Lower lobe of right lung (tissue), 2 donors: Measurements from ENCODE around the gene EREG. TPM values are rescaled to one million over a fixed set of nuclear protein-coding genes. Genes with fewer than 3 reads are reported as not detected.

Experiments used
- ATAC-seq, 2 donors: fragments of 200-7000 bp; cut with Tn5 transposase; one replicate each; pipeline ENCODE4 v1.9.1; 2020 to 2022; ENCODE audit warnings: mild to moderate bottlenecking in 2 of 2, moderate library complexity in 2 of 2
- DNase-seq: peaks from one replicate; pipeline ENCODE4 v3.0.0-alpha.2; 2020
- H3K27ac ChIP-seq: fragments of 200-600 bp; one replicate; pipeline ENCODE4 v1.8.0; 2022
- H3K27me3 ChIP-seq: fragments of 200-600 bp; one replicate; pipeline ENCODE4 v1.8.0; 2022; ENCODE audit warnings: low read depth
- H3K36me3 ChIP-seq: fragments of 200-600 bp; one replicate; pipeline ENCODE4 v1.8.0; 2022; ENCODE audit warnings: mild to moderate bottlenecking
- H3K4me1 ChIP-seq: fragments of 200-600 bp; one replicate; pipeline ENCODE4 v1.8.0; 2022
- H3K4me3 ChIP-seq: fragments of 200-600 bp; one replicate; pipeline ENCODE4 v1.8.0; 2022; ENCODE audit warnings: mild to moderate bottlenecking
- H3K9me3 ChIP-seq: fragments of 200-600 bp; one replicate; pipeline ENCODE4 v1.8.0; 2022
- CTCF ChIP-seq: fragments of 200-600 bp; IDR thresholded peaks from one replicate; pipeline ENCODE4 v1.8.0; 2022; ENCODE audit warnings: antibody characterized with exemption, mild to moderate bottlenecking
- intact Hi-C: fragments of 100-400 bp; cut with DNase I; formaldehyde crosslinking; loops from one replicate; pipeline ENCODE4 v1.11.0; 2022
- total RNA-seq: library from RNA; stranded (reverse); fragmentation: NEBNext Ultra II Directional; extraction: Animal tissue kit (Norgen Biotek cat#: 25700); gene quantifications from one replicate; pipeline ENCODE4 v1.2.1, GENCODE V29; 2021
- donor health status: DM: no; HTN: yes; CAD: no; lungs with severe emphysema.

Gene EREG
- total RNA-seq, 1 donor from 2014 or later: 1.1 TPM

- no peak for DNase-seq
- Histone ChIP-seq H3K36me3 (no peaks in the 10 kb centered on the region), H3K27me3 (no peaks in the 10 kb centered on the region), H3K9me3 (no peaks in the 10 kb centered on the region), H3K4me1 (no peaks in the 10 kb centered on the region), H3K4me3 (no peak overlapping the region), H3K27ac (no peak overlapping the region)
- no peak for ATAC-seq
- no peak for TF ChIP-seq CTCF
- intact Hi-C loops: no loop called here
These were observed 25.7 kb downstream of the EREG start for GRCh38 chr4:74390677-74391076.

GRCh38 chr4:74391346-74391745 is 26.4 kb downstream of the EREG start:
- DNase-seq (no peak), ATAC-seq (no peak)
- TF ChIP-seq CTCF: no peak
- H3K4me1 ChIP-seq: no peaks in the 10 kb centered on the region
- intact Hi-C loops: no loop called here
- H3K27me3 ChIP-seq: no peaks in the 10 kb centered on the region
- no peaks in the 10 kb centered on the region for H3K9me3 ChIP-seq
- H3K36me3 ChIP-seq: no peaks in the 10 kb centered on the region
- H3K27ac ChIP-seq: no peak overlapping the region
- no peak overlapping the region for H3K4me3 ChIP-seq

- no peak for TF ChIP-seq CTCF
- ATAC-seq (no peak), DNase-seq (no peak)
- Histone ChIP-seq H3K9me3 (no peaks in the 10 kb centered on the region), H3K4me1 (no peaks in the 10 kb centered on the region), H3K27me3 (no peaks in the 10 kb centered on the region), H3K36me3 (no peaks in the 10 kb centered on the region), H3K4me3 (no peak overlapping the region), H3K27ac (no peak overlapping the region)
- intact Hi-C loops: no loop called here
These were observed 27.0 kb downstream of the EREG start for GRCh38 chr4:74391890-74392475.

- DNase-seq (no peak), ATAC-seq (no peak)
- H3K36me3 ChIP-seq: no peaks in the 10 kb centered on the region
- no peaks in the 10 kb centered on the region for H3K4me1 ChIP-seq
- no peak overlapping the region for H3K27ac ChIP-seq
- H3K4me3 ChIP-seq: no peak overlapping the region
- no peaks in the 10 kb centered on the region for H3K27me3 ChIP-seq
- intact Hi-C loops: no loop called here
- no peaks in the 10 kb centered on the region for H3K9me3 ChIP-seq
- TF ChIP-seq CTCF: no peak
These were observed 29.7 kb downstream of the EREG start for GRCh38 chr4:74394476-74395136.

- ATAC-seq (no peak), DNase-seq (no peak)
- H3K4me3 ChIP-seq: no peak overlapping the region
- intact Hi-C loops: no loop called here
- no peaks in the 10 kb centered on the region for H3K36me3 ChIP-seq
- no peaks in the 10 kb centered on the region for H3K27me3 ChIP-seq
- no peak for TF ChIP-seq CTCF
- H3K4me1 ChIP-seq: no peaks in the 10 kb centered on the region
- no peaks in the 10 kb centered on the region for H3K9me3 ChIP-seq
- H3K27ac ChIP-seq: no peak overlapping the region
These were observed 30.7 kb downstream of the EREG start for GRCh38 chr4:74395633-74396032.
